ENCODE data around the gene RBBP6.

- TF ChIP-seq CTCF (IDR thresholded peaks at IDR 0.05) (no peak), POLR2A (IDR thresholded peaks at IDR 0.05) (no peak), POLR2AphosphoS5 (IDR thresholded peaks at IDR 0.05) (no peak)
Observed at GRCh38 chr16:24610416-24610755, 71.0 kb downstream of the RBBP6 start.

Measured in prostate gland (tissue), 2 donors.